GM12878 (cell line): Measurements from ENCODE around the gene INTS2. TPM values are rescaled to one million over a fixed set of nuclear protein-coding genes. Genes with fewer than 3 reads are reported as not detected.

Experiments
- ATAC-seq: fragments of 200-7000 bp; cut with Tn5 transposase; 3 replicates; pipeline ENCODE4 v1.9.1; 2020; ENCODE audit warnings: mild to moderate bottlenecking, moderate library complexity
- BruUV-seq: library from RNA; stranded (reverse); fragments of 400-500 nt; replicated peaks from 2 replicates; lab custom pipeline; 2021; lab: Mats Ljungman, UMichigan
- CTCF ChIA-PET: fragments of 300-600 bp; sonication (Branson Sonifier 250); formaldehyde crosslinking; extraction: SDS; loops from one replicate; lab custom pipeline; 2021; ENCODE audit warnings: inconsistent platforms; lab: Yijun Ruan, JAX
- POLR2A ChIA-PET: fragments of 350-600 bp; formaldehyde crosslinking; extraction: SDS; loops from one replicate; lab custom pipeline; 2021; ENCODE audit warnings: inconsistent platforms; lab: Charles Lee
- RAD21 ChIA-PET: fragments of 300-600 bp; sonication (Branson Sonifier 250); formaldehyde crosslinking; loops from one replicate; lab custom pipeline; 2023; ENCODE audit warnings: antibody characterized with exemption; ENCODE audit not compliant: unreplicated experiment; lab: Charles Lee
- SMC1A ChIA-PET: fragments of 300-600 bp; sonication (Branson Sonifier 250); formaldehyde crosslinking; loops from one replicate; lab custom pipeline; 2023; ENCODE audit not compliant: unreplicated experiment, uncharacterized antibody; lab: Charles Lee
- DNase-seq: peaks from one replicate; pipeline ENCODE4 v3.0.0-alpha.2; 2011; ENCODE audit warnings: low read depth, low spot score
- FAIRE-seq: peaks from 3 replicates; lab custom pipeline; 2011; peaks lifted over from hg19 to GRCh38; lab: Jason Lieb, UNC
- H2AFZ ChIP-seq: 2 replicates; pipeline ENCODE4 v1.6.0; 2011; ENCODE audit warnings: low read depth, low read length, control low read depth; ENCODE audit not compliant: control insufficient read depth
- H3K27ac ChIP-seq: 2 replicates; pipeline ENCODE4 v1.5.1; 2011; ENCODE audit warnings: control low read depth; ENCODE audit not compliant: control insufficient read depth, insufficient read depth
- H3K27me3 ChIP-seq, 2 experiments: replicated peaks in 1 of 2; 2 replicates each; pipeline versions ENCODE4 v1.6.0 to v1.6.1; 2011; ENCODE audit warnings: low read length in 1 of 2; ENCODE audit not compliant: control insufficient read depth in 2 of 2, insufficient read depth in 2 of 2
- H3K36me3 ChIP-seq, 2 experiments: 2 replicates each; pipeline ENCODE4 v1.5.1; 2011; ENCODE audit warnings: low read length in 1 of 2; ENCODE audit not compliant: control insufficient read depth in 2 of 2, insufficient read depth in 2 of 2
- H3K4me1 ChIP-seq: 2 replicates; pipeline ENCODE4 v1.6.1; 2011; ENCODE audit warnings: mild to moderate bottlenecking, low read length, moderate library complexity, mixed read lengths; ENCODE audit not compliant: control insufficient read depth, insufficient read depth
- H3K4me2 ChIP-seq: 2 replicates; pipeline ENCODE4 v1.6.0; 2011; ENCODE audit warnings: control low read depth; ENCODE audit not compliant: control insufficient read depth, insufficient read depth
- H3K4me3 ChIP-seq: fragments of 200-600 bp; sonication (generic); 2 replicates; pipeline ENCODE4 v1.5.1; 2016
- H3K79me2 ChIP-seq: 2 replicates; pipeline ENCODE4 v1.6.0; 2011; ENCODE audit warnings: low read length; ENCODE audit not compliant: control insufficient read depth, insufficient read depth
- H3K9ac ChIP-seq: 2 replicates; pipeline ENCODE4 v1.8.0; 2011; ENCODE audit warnings: low read length, control low read depth, mixed read lengths; ENCODE audit not compliant: control insufficient read depth, insufficient read depth
- H3K9me3 ChIP-seq: replicated peaks from 3 replicates; pipeline ENCODE4 v1.5.1; 2011; ENCODE audit warnings: mild to moderate bottlenecking, low read length; ENCODE audit not compliant: control insufficient read depth, insufficient read depth
- H4K20me1 ChIP-seq: 2 replicates; pipeline ENCODE4 v1.6.0; 2011; ENCODE audit not compliant: control insufficient read depth, insufficient read depth
- ATF7 ChIP-seq: fragments of 450-650 bp; IDR thresholded peaks from 2 replicates; pipeline ENCODE4 v1.6.1; 2016; ENCODE audit warnings: low read depth, mild to moderate bottlenecking
- CHD1 ChIP-seq: IDR thresholded peaks from 2 replicates; pipeline ENCODE4 v1.6.1; 2012; ENCODE audit warnings: low read depth, low read length, improper control_type of control experiment
- E2F4 ChIP-seq: IDR thresholded peaks from 2 replicates; pipeline ENCODE4 v1.6.1; 2012; ENCODE audit warnings: low read depth, low read length, improper control_type of control experiment
- ESRRA ChIP-seq: IDR thresholded peaks from 2 replicates; pipeline ENCODE4 v1.6.1; 2012; ENCODE audit warnings: mild to moderate bottlenecking, low read length, improper control_type of control experiment
- IRF4 ChIP-seq: IDR thresholded peaks from 2 replicates; pipeline ENCODE4 v1.6.1; 2011; ENCODE audit warnings: low read depth, low read length
- MTA2 ChIP-seq: fragments of 450-650 bp; IDR thresholded peaks from 2 replicates; pipeline ENCODE4 v1.6.1; 2016; ENCODE audit warnings: low read depth, mild to moderate bottlenecking, moderate library complexity
- NR2F1 ChIP-seq: fragments of 450-650 bp; conservative IDR thresholded peaks from 2 replicates; pipeline ENCODE4 v1.6.1; 2017; ENCODE audit warnings: mild to moderate bottlenecking
- PAX8 ChIP-seq: fragments of 450-650 bp; IDR thresholded peaks from 2 replicates; pipeline ENCODE4 v1.6.1; 2017; ENCODE audit warnings: mild to moderate bottlenecking, moderate library complexity
- POU2F2 ChIP-seq: IDR thresholded peaks from 3 replicates; pipeline ENCODE4 v1.6.1; 2011; ENCODE audit warnings: low read depth, mild to moderate bottlenecking, low read length, borderline replicate concordance
- RUNX3 ChIP-seq: IDR thresholded peaks from 2 replicates; pipeline ENCODE4 v1.6.1; 2012; ENCODE audit warnings: low read length, inconsistent platforms
- SIN3A ChIP-seq: IDR thresholded peaks from 2 replicates; pipeline ENCODE4 v1.6.1; 2012; ENCODE audit warnings: low read depth, low read length, improper control_type of control experiment
- SREBF2 ChIP-seq: IDR thresholded peaks from 2 replicates; pipeline ENCODE4 v1.6.1; 2012; ENCODE audit warnings: mild to moderate bottlenecking, low read length
- SUPT20H ChIP-seq: IDR thresholded peaks from 2 replicates; pipeline ENCODE4 v1.6.1; 2011; ENCODE audit warnings: low read depth, mild to moderate bottlenecking, low read length, moderate library complexity, borderline replicate concordance; ENCODE audit not compliant: control insufficient read depth
- ZSCAN29 ChIP-seq: fragments of 450-650 bp; IDR thresholded peaks from 2 replicates; pipeline ENCODE4 v1.6.1; 2017; ENCODE audit warnings: mild to moderate bottlenecking, moderate library complexity
- WGBS: methylation state at CpG from one replicate; pipeline ENCODE4 v1.1.6; 2016; ENCODE audit warnings: low lambda C conversion rate; ENCODE audit not compliant: insufficient replicate concordance, insufficient coverage; ENCODE audit errors: missing lambda C conversion rate; 5-methylcytosine and 5-hydroxymethylcytosine counted together
- in situ Hi-C: fragments of 300-500 bp; cut with MboI; formaldehyde crosslinking; loops from 9 replicates; pipeline ENCODE4 v1.14.3; 2018; ENCODE audit warnings: mixed read lengths
- intact Hi-C: fragments of 100-400 bp; cut with micrococcal nuclease; formaldehyde crosslinking; loops from one replicate; pipeline ENCODE4 v1.14.2; 2022; ENCODE audit not compliant: unreplicated experiment
- polyA plus RNA-seq, 11 experiments: library from polyadenylated mRNA; depleted of rRNA in 4 of 11; unstranded in 6 of 11; stranded (reverse) in 5 of 11; fragments of >200 nt; fragmentation: Nextera tagmentation in 4 of 11; fragmentation: Illumina TruSeq in 1 of 11; extraction: Ambion mirVana in 4 of 11; extraction: Trizol in 1 of 11; gene quantifications; 1 replicate in 1 of 11; 2 replicates in 10 of 11; pipeline versions ENCODE4 v1.2.1 to v1.2.3, GENCODE V29; 2011 to 2016; ENCODE audit warnings: inconsistent platforms in 2 of 11, missing spikeins in 2 of 11, low read depth in 1 of 11
- total RNA-seq, 4 experiments: library from RNA; depleted of rRNA in 3 of 4; stranded (reverse); fragments of >200 nt in 3 of 4; fragmentation: Illumina TruSeq in 1 of 4; extraction: Trizol in 1 of 4; gene quantifications; 2 replicates each; pipeline versions ENCODE4 v1.2.1 to v1.2.3, GENCODE V29; 2013 to 2021
- TF ChIP-seq, protein P1 (sequence below): fragments of 450-650 bp; formaldehyde crosslinking; IDR thresholded peaks from 2 replicates; pipeline ENCODE4 v1.5.0; 2022; ENCODE audit warnings: mild to moderate bottlenecking, missing genetic modification characterization
- TF ChIP-seq, protein P2 (sequence below): fragments of 450-650 bp; IDR thresholded peaks from 2 replicates; pipeline ENCODE4 v1.6.1; 2017; ENCODE audit warnings: mild to moderate bottlenecking, moderate library complexity

INTS2 gene
- total and polyA plus RNA-seq, 10 of the 15 experiments (the other 5 are each of a cell fraction or from before 2014, with no cell fraction given): 2.8 to 22.2 (median 11.6) TPM

DNA sequence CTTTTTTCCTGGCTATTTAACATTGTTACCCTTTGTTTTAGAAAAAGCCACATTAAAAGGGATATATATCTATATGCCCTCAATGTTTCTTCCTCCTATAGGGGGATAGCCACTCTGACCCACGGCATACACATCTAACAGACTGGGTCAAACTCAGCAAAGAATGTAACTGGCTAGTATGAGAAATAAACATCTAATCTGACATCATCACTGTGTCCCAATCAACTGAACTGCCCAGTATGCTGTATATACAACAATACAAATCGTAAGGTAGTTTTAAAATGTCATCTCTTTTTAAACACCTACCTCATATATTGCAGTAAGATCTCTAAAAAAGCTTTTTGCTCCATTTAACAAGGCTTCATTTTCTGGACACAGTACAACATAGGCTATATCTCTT, 39.9 kb upstream of the INTS2 start:
- in situ Hi-C loops: no loop called here
- Histone ChIP-seq H3K4me2 (no peak overlapping the region), H3K36me3 (peaks cover 6 to 45% of the 10 kb centered on the region in 2 experiments), H3K4me1 (no peaks in the 10 kb centered on the region), H4K20me1 (no peaks in the 10 kb centered on the region), H3K9me3 (no peaks in the 10 kb centered on the region), H3K27me3 (no peaks in the 10 kb centered on the region), H3K4me3 (no peak overlapping the region), H3K27ac (no peak overlapping the region), H3K79me2 (no peaks in the 10 kb centered on the region), H2AFZ (no peak overlapping the region), H3K9ac (no peak overlapping the region)
- POLR2A ChIA-PET: no interaction called here
- TF ChIP-seq PAX8: no peak
- no peak for TF ChIP-seq MTA2
- TF ChIP-seq ESRRA: no peak
- no peak for TF ChIP-seq CHD1
- TF ChIP-seq SREBF2: no peak
- no peak for TF ChIP-seq POU2F2
- TF ChIP-seq E2F4: no peak
- no peak for TF ChIP-seq SIN3A
- no peak for TF ChIP-seq RUNX3
- TF ChIP-seq, protein P1, sequence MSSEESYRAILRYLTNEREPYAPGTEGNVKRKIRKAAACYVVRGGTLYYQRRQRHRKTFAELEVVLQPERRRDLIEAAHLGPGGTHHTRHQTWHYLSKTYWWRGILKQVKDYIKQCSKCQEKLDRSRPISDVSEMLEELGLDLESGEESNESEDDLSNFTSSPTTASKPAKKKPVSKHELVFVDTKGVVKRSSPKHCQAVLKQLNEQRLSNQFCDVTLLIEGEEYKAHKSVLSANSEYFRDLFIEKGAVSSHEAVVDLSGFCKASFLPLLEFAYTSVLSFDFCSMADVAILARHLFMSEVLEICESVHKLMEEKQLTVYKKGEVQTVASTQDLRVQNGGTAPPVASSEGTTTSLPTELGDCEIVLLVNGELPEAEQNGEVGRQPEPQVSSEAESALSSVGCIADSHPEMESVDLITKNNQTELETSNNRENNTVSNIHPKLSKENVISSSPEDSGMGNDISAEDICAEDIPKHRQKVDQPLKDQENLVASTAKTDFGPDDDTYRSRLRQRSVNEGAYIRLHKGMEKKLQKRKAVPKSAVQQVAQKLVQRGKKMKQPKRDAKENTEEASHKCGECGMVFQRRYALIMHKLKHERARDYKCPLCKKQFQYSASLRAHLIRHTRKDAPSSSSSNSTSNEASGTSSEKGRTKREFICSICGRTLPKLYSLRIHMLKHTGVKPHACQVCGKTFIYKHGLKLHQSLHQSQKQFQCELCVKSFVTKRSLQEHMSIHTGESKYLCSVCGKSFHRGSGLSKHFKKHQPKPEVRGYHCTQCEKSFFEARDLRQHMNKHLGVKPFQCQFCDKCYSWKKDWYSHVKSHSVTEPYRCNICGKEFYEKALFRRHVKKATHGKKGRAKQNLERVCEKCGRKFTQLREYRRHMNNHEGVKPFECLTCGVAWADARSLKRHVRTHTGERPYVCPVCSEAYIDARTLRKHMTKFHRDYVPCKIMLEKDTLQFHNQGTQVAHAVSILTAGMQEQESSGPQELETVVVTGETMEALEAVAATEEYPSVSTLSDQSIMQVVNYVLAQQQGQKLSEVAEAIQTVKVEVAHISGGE (CRISPR knock-in tag): no peak
- TF ChIP-seq, protein P2, sequence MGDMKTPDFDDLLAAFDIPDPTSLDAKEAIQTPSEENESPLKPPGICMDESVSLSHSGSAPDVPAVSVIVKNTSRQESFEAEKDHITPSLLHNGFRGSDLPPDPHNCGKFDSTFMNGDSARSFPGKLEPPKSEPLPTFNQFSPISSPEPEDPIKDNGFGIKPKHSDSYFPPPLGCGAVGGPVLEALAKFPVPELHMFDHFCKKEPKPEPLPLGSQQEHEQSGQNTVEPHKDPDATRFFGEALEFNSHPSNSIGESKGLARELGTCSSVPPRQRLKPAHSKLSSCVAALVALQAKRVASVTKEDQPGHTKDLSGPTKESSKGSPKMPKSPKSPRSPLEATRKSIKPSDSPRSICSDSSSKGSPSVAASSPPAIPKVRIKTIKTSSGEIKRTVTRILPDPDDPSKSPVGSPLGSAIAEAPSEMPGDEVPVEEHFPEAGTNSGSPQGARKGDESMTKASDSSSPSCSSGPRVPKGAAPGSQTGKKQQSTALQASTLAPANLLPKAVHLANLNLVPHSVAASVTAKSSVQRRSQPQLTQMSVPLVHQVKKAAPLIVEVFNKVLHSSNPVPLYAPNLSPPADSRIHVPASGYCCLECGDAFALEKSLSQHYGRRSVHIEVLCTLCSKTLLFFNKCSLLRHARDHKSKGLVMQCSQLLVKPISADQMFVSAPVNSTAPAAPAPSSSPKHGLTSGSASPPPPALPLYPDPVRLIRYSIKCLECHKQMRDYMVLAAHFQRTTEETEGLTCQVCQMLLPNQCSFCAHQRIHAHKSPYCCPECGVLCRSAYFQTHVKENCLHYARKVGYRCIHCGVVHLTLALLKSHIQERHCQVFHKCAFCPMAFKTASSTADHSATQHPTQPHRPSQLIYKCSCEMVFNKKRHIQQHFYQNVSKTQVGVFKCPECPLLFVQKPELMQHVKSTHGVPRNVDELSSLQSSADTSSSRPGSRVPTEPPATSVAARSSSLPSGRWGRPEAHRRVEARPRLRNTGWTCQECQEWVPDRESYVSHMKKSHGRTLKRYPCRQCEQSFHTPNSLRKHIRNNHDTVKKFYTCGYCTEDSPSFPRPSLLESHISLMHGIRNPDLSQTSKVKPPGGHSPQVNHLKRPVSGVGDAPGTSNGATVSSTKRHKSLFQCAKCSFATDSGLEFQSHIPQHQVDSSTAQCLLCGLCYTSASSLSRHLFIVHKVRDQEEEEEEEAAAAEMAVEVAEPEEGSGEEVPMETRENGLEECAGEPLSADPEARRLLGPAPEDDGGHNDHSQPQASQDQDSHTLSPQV: no peak
- TF ChIP-seq ZSCAN29: no peak
- TF ChIP-seq ATF7: no peak
- TF ChIP-seq IRF4: no peak
- TF ChIP-seq SUPT20H: no peak
- TF ChIP-seq NR2F1: no peak
- SMC1A ChIA-PET: interaction anchor here (1.4 kb wide), 1 partner anchor 138 kb away, joined by 3 read pairs; no protein-coding TSS in a partner anchor
- no peak for ATAC-seq
- intact Hi-C loops: no loop called here
- no TSS peak for BruUV-seq
- CTCF ChIA-PET: interaction anchor here (1.0 kb wide), 1 partner anchor 11 kb away, joined by 3 read pairs; no protein-coding TSS in a partner anchor
- no peak for FAIRE-seq
- RAD21 ChIA-PET: no interaction called here
- no peak for DNase-seq
- 93% methylated on average over 2 of the region's 2 CpGs for WGBS
